SK-N-SH (cell line): ENCODE measurements around the gene IFT172. TPM values are rescaled to one million over a fixed set of nuclear protein-coding genes. Genes with fewer than 3 reads are reported as not detected.

ENCODE experiments used
- CTCF ChIA-PET: fragments of 300-600, 350-600 bp; formaldehyde crosslinking; extraction: SDS; loops from one replicate; lab custom pipeline; 2021; lab: Yijun Ruan, JAX
- POLR2A ChIA-PET: fragments of 350-600 bp; sonication (Branson Sonifier 250); formaldehyde crosslinking; extraction: SDS; loops from one replicate; lab custom pipeline; 2020; ENCODE audit warnings: antibody characterized with exemption, inconsistent platforms; lab: Yijun Ruan, JAX
- DNase-seq: peaks from one replicate; pipeline ENCODE4 v3.0.0; 2012
- H2AFZ ChIP-seq: fragments of 200-600 bp; sonication (generic); 2 replicates; pipeline ENCODE4 v1.8.1; 2016; ENCODE audit warnings: antibody characterized with exemption, mild to moderate bottlenecking, low read depth
- H3F3A ChIP-seq: fragments of 200-600 bp; sonication (generic); replicated peaks from 2 replicates; pipeline ENCODE3; 2016; ENCODE audit warnings: antibody characterized with exemption, mild to moderate bottlenecking; ENCODE audit not compliant: insufficient read depth
- H3K27ac ChIP-seq, 2 experiments: fragments of 200-500 bp in 1 of 2; fragments of 200-600 bp in 1 of 2; sonication (Bioruptor generic) in 1 of 2; sonication (generic), shearing (Covaris generic) in 1 of 2; 2 replicates each; pipeline versions ENCODE4 v1.5.1 to v1.6.1; 2014 to 2016; ENCODE audit warnings: low read depth in 2 of 2, inconsistent platforms in 1 of 2, low read length in 1 of 2, mild to moderate bottlenecking in 1 of 2, mixed read lengths in 1 of 2
- H3K27me3 ChIP-seq: fragments of 200-600 bp; sonication (generic), shearing (Covaris generic); 2 replicates; pipeline ENCODE4 v1.6.1; 2016; ENCODE audit warnings: mixed run types; ENCODE audit not compliant: insufficient read depth
- H3K36me3 ChIP-seq, 2 experiments: fragments of 200-500 bp in 1 of 2; fragments of 200-600 bp in 1 of 2; sonication (Bioruptor generic) in 1 of 2; sonication (generic) in 1 of 2; replicated peaks in 1 of 2; 2 replicates each; pipeline versions ENCODE3 to v1.5.1; 2014 to 2016; ENCODE audit warnings: low read length in 1 of 2, mild to moderate bottlenecking in 1 of 2; ENCODE audit not compliant: insufficient read depth in 2 of 2, control insufficient read depth in 1 of 2
- H3K4me1 ChIP-seq, 2 experiments: fragments of 200-500 bp in 1 of 2; fragments of 200-600 bp in 1 of 2; sonication (Bioruptor generic) in 1 of 2; sonication (generic), shearing (Covaris generic) in 1 of 2; 2 replicates each; pipeline versions ENCODE4 v1.5.1 to v1.6.1; 2014 to 2016; ENCODE audit warnings: low read depth in 1 of 2, low read length in 1 of 2, mixed run types in 1 of 2; ENCODE audit not compliant: insufficient read depth in 2 of 2, control insufficient read depth in 1 of 2
- H3K4me2 ChIP-seq: fragments of 200-600 bp; sonication (generic), shearing (Covaris generic); 2 replicates; pipeline ENCODE4 v1.6.1; 2017; ENCODE audit warnings: mixed run types
- H3K4me3 ChIP-seq, 2 experiments: fragments of 200-500 bp in 1 of 2; fragments of 200-600 bp in 1 of 2; sonication (Bioruptor generic) in 1 of 2; sonication (generic), shearing (Covaris generic) in 1 of 2; 2 replicates each; pipeline versions ENCODE4 v1.5.1 to v1.8.1; 2014 to 2016; ENCODE audit warnings: low read depth in 2 of 2, inconsistent platforms in 1 of 2, low read length in 1 of 2, mild to moderate bottlenecking in 1 of 2, mixed read lengths in 1 of 2, moderate library complexity in 1 of 2
- H3K79me2 ChIP-seq: fragments of 200-600 bp; sonication (generic); 2 replicates; pipeline ENCODE4 v1.8.1; 2017; ENCODE audit warnings: mild to moderate bottlenecking; ENCODE audit not compliant: insufficient read depth
- H3K9ac ChIP-seq: fragments of 200-600 bp; sonication (generic); 2 replicates; pipeline ENCODE4 v1.6.1; 2017; ENCODE audit warnings: mixed run types
- H3K9me2 ChIP-seq: fragments of 200-600 bp; sonication (generic); 2 replicates; pipeline ENCODE4 v1.6.1; 2017; ENCODE audit warnings: mixed run types
- H3K9me3 ChIP-seq: fragments of 200-600 bp; sonication (generic); 2 replicates; pipeline ENCODE4 v1.6.1; 2017; ENCODE audit warnings: mixed run types, mild to moderate bottlenecking, moderate library complexity
- H4K20me1 ChIP-seq: fragments of 200-600 bp; sonication (generic); 2 replicates; pipeline ENCODE4 v1.6.1; 2017; ENCODE audit warnings: mild to moderate bottlenecking, mixed run types; ENCODE audit not compliant: insufficient read depth
- CHD2 ChIP-seq: fragments of 150-350 bp; IDR thresholded peaks from 2 replicates; pipeline ENCODE4 v1.6.1; 2018; ENCODE audit warnings: low read length; ENCODE audit not compliant: partially characterized antibody
- ELF1 ChIP-seq: IDR thresholded peaks from 2 replicates; pipeline ENCODE4 v1.4.0; 2012
- FOSL2 ChIP-seq: IDR thresholded peaks from 2 replicates; pipeline ENCODE4 v1.4.0; 2012; ENCODE audit warnings: low read depth, mild to moderate bottlenecking, moderate library complexity, borderline replicate concordance
- FOXJ3 ChIP-seq: sonication (generic); formaldehyde crosslinking; IDR thresholded peaks from 2 replicates; pipeline ENCODE4 v1.5.1; 2020; ENCODE audit warnings: mild to moderate bottlenecking, missing genetic modification reagents
- GABPA ChIP-seq: IDR thresholded peaks from 2 replicates; pipeline ENCODE4 v1.4.0; 2012; ENCODE audit warnings: low read depth, mild to moderate bottlenecking
- IRF3 ChIP-seq: fragments of 150-350 bp; IDR thresholded peaks from 2 replicates; pipeline ENCODE4 v1.6.1; 2016; ENCODE audit warnings: mild to moderate bottlenecking, low read depth, low read length
- JUND ChIP-seq: IDR thresholded peaks from 2 replicates; pipeline ENCODE4 v1.4.0; 2012
- PBX3 ChIP-seq: IDR thresholded peaks from 2 replicates; pipeline ENCODE4; 2012
- RAD21 ChIP-seq: IDR thresholded peaks from 2 replicates; pipeline ENCODE4 v1.6.1; 2012; ENCODE audit warnings: mild to moderate bottlenecking, low read length
- RCOR1 ChIP-seq: fragments of 150-350 bp; IDR thresholded peaks from 2 replicates; pipeline ENCODE4 v1.6.1; 2017; ENCODE audit warnings: antibody characterized with exemption, low read length
- RXRA ChIP-seq: IDR thresholded peaks from 2 replicates; pipeline ENCODE4 v1.4.0; 2012; ENCODE audit warnings: low read depth, mild to moderate bottlenecking, borderline replicate concordance
- TCF12 ChIP-seq: IDR thresholded peaks from 2 replicates; pipeline ENCODE4 v1.4.0; 2012
- TEAD4 ChIP-seq: IDR thresholded peaks from 2 replicates; pipeline ENCODE4 v1.4.0; 2012; ENCODE audit warnings: mild to moderate bottlenecking, borderline replicate concordance; ENCODE audit not compliant: insufficient read depth
- USF1 ChIP-seq: IDR thresholded peaks from 2 replicates; pipeline ENCODE4 v1.4.0; 2012; ENCODE audit warnings: low read depth, borderline replicate concordance
- ZBTB33 ChIP-seq: IDR thresholded peaks from 2 replicates; pipeline ENCODE4 v1.4.0; 2012; ENCODE audit warnings: low read depth, borderline replicate concordance
- WGBS: methylation state at CpG from one replicate; pipeline ENCODE4 v1.1.6; 2017; ENCODE audit warnings: low lambda C conversion rate; 5-methylcytosine and 5-hydroxymethylcytosine counted together
- polyA plus RNA-seq, 3 experiments: library from polyadenylated mRNA; depleted of rRNA; stranded (reverse); fragments of >200 nt; gene quantifications; 2 replicates each; pipeline ENCODE4 v1.2.3, GENCODE V29; 2012
- TF ChIP-seq, protein P1 (sequence below): IDR thresholded peaks from 2 replicates; pipeline ENCODE4 v1.4.0; 2012; ENCODE audit warnings: low read depth

The IFT172 gene
- polyA plus RNA-seq, 1 of the 3 experiments (the other 2 are of a cell fraction): 31.3 TPM

DNA sequence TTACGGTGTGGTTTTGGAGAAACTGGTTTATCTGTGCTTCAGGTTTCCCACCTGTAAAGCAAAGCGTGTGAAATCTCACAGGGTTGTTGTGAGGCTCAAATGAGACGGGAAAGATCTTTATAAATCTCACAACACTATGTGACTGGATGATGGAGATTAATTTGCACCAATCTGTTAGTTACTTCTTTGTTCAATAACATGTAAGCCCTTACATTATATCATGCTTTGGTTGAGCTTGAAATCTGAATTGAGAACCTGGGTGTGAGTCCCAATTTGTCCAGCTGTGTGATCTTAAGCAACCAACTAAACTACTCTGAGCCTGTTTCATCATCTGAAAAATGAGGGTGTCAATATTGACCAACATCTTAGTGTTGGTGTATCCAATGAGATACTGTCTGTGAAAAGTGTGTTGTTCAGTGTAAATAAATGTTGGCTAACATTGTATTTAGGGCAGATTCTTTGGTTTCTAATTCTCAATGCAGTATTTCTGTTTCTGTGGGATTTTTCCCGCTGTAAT is 6.4 kb upstream of the IFT172 start:
- Histone ChIP-seq H3K36me3 (peaks cover 0 to 8% of the 10 kb centered on the region in 2 experiments), H3K27ac (no peak overlapping the region), H3K79me2 (no peaks in the 10 kb centered on the region), H3K9me3 (no peaks in the 10 kb centered on the region), H2AFZ (peak overlapping the region; percentile 100), H3K9me2 (no peaks in the 10 kb centered on the region), H3K4me1 (peaks cover 7 to 9% of the 10 kb centered on the region in 2 experiments), H3K4me3 (peak overlapping the region; percentile 81 to 85), H3K27me3 (no peaks in the 10 kb centered on the region), H3F3A (peaks cover 9% of the 10 kb centered on the region), H3K4me2 (peak overlapping the region; percentile 94), H4K20me1 (no peaks in the 10 kb centered on the region), H3K9ac (peak overlapping the region; percentile 81; the same call in 1 of the 2 replicates)
- no peak for DNase-seq
- TF ChIP-seq JUND (no peak), ZBTB33 (no peak), PBX3 (no peak), RXRA (no peak), TEAD4 (no peak), RCOR1 (no peak), GABPA (no peak), FOXJ3 (no peak), IRF3 (no peak), TCF12 (no peak), ELF1 (no peak), RAD21 (no peak), FOSL2 (no peak), USF1 (no peak), CHD2 (no peak)
- TF ChIP-seq, protein P1, sequence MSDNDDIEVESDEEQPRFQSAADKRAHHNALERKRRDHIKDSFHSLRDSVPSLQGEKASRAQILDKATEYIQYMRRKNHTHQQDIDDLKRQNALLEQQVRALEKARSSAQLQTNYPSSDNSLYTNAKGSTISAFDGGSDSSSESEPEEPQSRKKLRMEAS: no peak
- 89% methylated on average over 4 of the region's 4 CpGs for WGBS
- ChIA-PET CTCF (interaction anchor here (1.7 to 2.6 kb wide), 2 partner anchors 12 to 188 kb away, joined by 5 to 13 read pairs; no protein-coding TSS in a partner anchor), POLR2A (interaction anchor here (1.4 kb wide), 1 partner anchor 133 kb away, joined by 4 read pairs; the partner anchor contains the start of genes CCDC121 and GPN1)
